Stimulated activated CD8-positive, alpha-beta memory T cell treated with anti-CD3 and anti-CD28 coated beads, Interleukin-7, amount 100 ng/mL, for 1 hour (primary cell): ENCODE data around the gene RNASE8.
"Not testable (repeated sequence)": the region's sequence is repeated elsewhere in the genome, so short reads cannot be mapped to it uniquely, and the experiment has no call there.

Experiments used
- DNase-seq, 2 donors: peaks; one replicate each; pipeline ENCODE4 v3.0.0-alpha.2; 2020; ENCODE audit warnings: low read depth in 2 of 2

RNASE8 gene

GRCh38 chr14:21030531-21030930 lies 27.1 kb upstream of the RNASE8 start:
- no peak for DNase-seq

DNA sequence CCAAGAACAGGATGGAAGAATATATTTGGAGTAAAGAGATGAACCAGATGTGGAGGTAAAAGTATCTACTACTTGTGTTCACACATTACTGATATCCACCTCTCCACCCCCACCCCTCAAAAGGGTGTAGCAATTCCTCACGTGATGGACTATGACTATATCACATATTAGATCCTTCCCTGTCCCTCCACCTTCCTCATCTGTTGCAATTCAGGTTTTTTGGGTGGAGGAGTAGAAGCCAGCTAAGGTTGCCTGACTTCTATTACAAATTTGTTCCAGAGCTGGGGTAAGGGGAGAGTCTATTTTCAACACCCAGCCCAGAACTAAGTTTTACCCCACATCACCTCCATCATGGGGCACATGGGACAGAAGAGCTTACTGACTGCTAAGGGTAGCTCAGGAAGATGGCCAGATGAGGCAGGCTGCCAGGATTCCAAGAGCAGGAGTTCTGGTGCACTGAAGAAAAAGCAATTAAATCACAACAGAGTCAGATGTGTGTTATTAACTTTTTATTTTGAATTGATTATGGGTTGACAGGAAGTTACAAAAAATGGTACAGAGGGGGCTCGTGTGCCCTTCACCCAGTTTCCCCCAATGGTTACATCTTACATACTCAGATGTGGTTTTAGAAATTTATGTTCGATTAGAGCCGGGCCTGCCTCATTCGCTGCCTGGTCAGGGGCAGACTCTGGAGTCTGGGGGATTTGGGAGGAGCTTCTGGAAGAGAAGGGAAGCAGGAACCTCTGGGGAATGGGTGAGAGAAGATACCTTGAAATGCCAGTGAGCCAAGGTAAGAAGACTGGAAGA lies 25.1 kb upstream of the RNASE8 start:
- DNase-seq = no peak

DNA sequence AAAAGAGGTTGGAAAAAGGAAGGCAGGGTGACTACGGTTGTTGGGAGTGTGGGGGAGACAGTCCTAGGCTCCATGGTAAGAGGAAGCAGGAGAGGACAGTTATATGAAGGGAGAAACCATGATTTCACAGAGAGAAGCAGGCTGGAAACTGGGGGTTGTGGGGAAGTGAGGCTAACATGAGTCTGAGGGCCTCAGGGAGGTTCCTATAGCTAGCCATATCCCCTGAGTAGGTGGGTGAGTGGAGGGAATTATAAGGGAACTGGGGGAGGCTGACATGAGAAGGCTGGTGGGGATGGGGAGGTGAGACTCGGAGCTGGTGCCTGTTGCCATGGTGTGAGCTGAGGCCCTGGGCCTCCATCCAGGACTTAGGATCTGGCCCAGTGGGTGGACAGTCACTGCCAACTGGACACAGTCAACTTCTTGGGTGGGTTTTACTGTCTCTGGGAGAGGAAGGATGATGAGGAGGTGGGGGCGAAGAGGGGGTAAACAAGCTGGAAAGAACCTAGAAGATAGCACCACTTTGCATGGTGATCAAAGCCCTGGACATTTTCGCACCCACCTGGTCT lies 24.4 kb upstream of the RNASE8 start:
- DNase-seq = no peak

GRCh38 chr14:21034707-21035106 lies 22.9 kb upstream of the RNASE8 start, which contains the start of gene RNASE13:
RNASE13 (minus strand) TSS chr14:21034807; CDS start chr14:21034288, 519 bp downstream.
- DNase-seq = no peak

DNA sequence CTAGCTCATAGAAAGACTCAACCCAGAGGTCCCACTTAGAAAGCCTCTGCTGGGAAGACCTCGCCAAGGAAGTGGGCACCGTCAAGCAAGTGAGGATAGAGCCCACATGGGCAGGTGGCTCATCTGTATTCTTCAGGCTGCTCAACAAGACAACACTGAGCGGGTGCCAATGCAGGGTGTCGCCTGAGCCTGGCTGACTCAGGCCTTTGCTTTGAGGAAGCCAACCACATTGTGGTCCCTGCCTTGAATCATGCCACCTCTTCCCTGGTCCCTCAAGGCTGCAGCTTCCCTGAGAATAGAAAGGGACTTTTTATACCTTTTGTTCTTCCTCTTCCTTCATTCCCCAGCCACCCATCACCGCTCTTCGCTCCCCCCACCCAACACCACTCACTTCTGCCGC lies 20.9 kb upstream of the RNASE8 start:
- DNase-seq = no peak

- no peak for DNase-seq
These were observed 20.5 kb upstream of the RNASE8 start for GRCh38 chr14:21037156-21037555.

DNA sequence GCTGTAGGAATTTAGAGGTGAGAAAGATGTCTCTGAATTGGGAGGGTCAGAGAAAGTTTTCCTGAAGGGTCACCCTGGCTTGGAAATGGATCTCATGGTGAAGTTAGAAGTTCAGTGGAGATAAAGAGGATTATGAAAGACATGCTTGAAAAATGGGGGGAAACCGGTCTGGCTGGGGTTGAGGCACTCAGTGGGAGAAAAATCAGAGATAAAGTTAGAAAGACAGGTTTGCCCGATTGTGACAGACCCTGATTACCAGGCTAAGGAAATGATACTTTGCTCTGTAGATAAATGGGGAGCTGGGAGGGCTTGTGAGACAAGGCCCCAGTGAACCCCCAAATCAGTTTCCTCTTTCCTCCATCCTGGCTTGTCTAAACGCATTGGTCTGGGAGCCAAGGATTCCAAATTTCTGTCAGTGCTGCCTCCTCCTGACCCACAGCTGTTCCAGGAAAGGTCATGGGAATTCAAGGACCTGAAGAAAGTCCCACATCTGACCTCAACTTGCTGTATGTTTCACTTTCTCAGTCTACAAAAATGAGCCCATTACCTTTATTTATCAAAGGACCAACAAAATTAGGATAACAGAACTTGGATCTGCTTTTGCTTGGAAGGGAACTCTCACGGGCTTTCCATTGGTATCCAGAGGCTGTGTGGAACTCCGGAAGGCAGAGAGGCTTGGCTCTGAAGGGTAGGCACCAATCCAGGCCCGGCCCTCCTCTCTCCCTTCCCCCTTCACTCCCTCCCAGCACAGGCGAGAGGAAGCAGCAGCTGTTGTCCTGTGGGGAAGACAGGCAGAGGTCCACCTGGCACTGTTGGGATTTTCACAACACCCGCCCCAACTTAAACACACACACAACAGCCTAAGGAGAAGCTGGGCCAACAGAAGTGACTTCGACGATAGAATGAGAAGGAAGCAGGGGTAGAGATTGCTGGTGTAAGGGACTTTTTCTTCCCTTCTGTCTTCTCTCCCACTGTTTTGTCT lies 18.9 kb upstream of the RNASE8 start:
- DNase-seq = no peak

DNA sequence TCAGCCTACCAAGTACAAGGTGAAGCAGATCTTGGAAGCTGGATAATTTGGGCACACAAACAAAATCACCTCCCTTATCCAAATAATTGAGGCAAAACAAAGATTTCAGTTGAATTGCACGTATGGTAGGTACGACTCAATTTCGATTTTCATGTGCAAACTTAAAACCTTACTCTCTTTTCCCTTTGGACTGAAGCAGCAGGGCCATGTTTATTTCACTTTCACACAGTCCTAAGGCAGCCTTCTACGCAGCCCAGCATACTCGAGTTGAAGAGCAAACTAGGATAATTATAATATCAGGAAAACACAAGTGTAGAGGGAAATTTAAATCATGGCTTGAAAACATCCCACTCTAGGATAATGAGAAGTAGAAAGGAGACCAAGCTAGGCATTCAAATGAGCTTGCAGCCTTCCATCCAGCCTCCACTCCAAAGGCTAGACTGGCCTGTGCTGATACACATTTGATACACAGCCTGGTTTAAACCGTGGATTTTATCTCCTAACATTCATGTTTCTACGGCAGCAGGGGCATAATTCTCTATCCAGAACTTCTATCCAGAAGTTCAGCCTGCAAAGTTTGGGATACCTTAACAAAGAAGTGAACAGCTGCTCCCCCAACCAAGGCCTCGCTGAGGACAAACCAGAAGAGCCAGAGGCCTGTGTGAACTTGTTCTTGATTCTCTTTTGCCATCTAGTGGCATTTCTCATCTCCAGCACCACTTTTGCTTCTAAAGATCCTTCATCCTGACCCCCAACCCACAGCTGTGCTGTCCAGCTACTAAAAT lies 17.8 kb upstream of the RNASE8 start:
- no peak for DNase-seq

- no peak for DNase-seq
These were observed 17.2 kb upstream of the RNASE8 start for GRCh38 chr14:21040370-21040925.

DNA sequence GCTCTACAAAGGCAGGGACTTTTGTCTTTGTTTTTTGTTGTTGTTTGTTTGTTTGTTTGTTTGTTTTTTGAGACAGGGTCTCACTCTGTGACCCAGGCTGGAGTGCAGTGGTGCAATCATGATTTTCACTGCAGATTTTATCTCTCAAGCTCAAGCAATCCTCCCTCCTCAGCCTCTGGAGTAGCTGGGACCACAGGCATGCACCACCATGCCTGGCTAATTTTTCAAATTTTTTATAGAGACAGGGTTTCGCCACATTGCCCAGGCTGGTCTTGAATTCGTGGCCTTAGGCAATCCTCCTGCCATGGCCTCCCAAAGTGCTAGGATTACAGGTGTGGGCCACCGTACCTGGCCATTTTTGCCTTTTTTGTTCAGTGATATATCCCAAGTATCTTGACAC lies 16.7 kb upstream of the RNASE8 start:
- not testable (repeated sequence) for DNase-seq

- no peak for DNase-seq
These were observed 15.8 kb upstream of the RNASE8 start, which contains the start of gene RNASE7 for GRCh38 chr14:21041676-21042433. RNASE7 (plus strand) TSS chr14:21042362; CDS start chr14:21042993, 631 bp downstream.

DNA sequence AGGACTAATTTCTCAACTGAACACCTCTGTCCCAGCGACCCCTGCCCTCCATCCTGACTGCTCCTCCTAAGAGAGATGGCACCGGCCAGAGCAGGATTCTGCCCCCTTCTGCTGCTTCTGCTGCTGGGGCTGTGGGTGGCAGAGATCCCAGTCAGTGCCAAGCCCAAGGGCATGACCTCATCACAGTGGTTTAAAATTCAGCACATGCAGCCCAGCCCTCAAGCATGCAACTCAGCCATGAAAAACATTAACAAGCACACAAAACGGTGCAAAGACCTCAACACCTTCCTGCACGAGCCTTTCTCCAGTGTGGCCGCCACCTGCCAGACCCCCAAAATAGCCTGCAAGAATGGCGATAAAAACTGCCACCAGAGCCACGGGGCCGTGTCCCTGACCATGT lies 14.7 kb upstream of the RNASE8 start:
- no peak for DNase-seq

DNA sequence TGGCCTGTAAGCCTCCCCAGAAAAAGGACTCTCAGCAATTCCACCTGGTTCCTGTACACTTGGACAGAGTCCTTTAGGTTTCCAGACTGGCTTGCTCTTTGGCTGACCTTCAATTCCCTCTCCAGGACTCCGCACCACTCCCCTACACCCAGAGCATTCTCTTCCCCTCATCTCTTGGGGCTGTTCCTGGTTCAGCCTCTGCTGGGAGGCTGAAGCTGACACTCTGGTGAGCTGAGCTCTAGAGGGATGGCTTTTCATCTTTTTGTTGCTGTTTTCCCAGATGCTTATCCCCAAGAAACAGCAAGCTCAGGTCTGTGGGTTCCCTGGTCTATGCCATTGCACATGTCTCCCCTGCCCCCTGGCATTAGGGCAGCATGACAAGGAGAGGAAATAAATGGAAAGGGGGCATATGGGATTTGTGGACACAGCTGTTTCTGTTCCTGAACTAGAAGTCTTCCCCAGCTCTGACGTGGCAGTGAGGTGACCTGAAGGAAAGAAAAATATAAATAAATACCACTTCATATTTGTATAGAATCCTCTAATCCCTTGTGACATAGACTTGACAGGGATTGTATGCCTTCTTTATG lies 14.1 kb upstream of the RNASE8 start:
- DNase-seq = no peak

- DNase-seq = no peak
These were observed 13.5 kb upstream of the RNASE8 start for GRCh38 chr14:21043974-21044618.

- DNase-seq = no peak
These were observed 10.2 kb upstream of the RNASE8 start for GRCh38 chr14:21047378-21047781.

DNA sequence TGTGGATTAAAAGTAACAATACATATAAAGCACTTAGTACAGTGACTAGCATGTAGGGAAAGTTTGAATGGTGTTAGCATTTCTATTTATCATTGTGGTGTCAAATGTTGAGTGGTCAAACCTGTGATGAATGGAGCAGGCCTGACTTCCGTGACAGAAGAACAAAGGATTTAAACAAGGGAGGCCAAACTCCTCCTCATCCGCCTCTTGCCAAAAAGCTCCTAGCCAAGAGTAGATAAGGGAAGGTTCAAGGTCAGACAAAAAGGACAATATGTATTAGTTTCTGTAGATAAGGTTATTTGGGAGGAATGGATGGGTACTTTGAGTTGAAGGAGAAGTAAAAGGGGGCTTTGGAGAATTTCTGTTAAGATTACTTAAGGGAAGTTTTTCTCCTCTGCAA lies 9.0 kb upstream of the RNASE8 start:
- DNase-seq = no peak

DNA sequence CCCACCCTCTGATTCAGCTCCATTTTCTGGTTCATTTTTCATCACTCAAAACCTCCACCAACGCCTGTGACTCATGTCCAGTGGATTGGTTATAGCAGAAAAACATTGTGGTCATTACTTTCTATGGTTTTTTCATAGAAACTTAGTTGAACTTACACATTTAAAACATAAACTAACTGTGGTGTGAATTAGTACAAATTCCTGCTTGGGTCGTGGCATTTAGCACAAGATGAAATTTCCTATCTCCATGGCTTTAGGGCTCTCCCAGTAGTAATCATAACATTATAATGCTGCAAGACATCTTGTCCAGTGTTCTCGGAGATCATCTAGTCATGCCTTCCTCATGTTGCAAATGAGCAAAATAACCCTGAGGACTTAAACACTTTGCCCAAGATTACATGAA lies 8.3 kb upstream of the RNASE8 start:
- DNase-seq = no peak

- DNase-seq = no peak
These were observed 7.0 kb upstream of the RNASE8 start for GRCh38 chr14:21050597-21050996.
